Activated T-cell treated with anti-CD3 and anti-CD28 coated beads for 1 hour (primary cell): ENCODE measurements around the gene CERT1.
A peak's percentile ranks its signal among the peaks of the same experiment; 100 is the strongest.
"Not testable (repeated sequence)": the region's sequence is repeated elsewhere in the genome, so short reads cannot be mapped to it uniquely, and the experiment has no call there.

Experiments
- DNase-seq: peaks from one replicate; pipeline ENCODE4 v3.0.0-alpha.2; 2020; ENCODE audit warnings: low read depth

CERT1 gene

GRCh38 chr5:75511435-75512382 lies at the start of gene CERT1, which contains the start of gene POLK:
TSS of gene CERT1 (minus strand) at chr5:75511629. CDS start at chr5:75511207, 422 bp downstream.
TSS of gene POLK (plus strand) at chr5:75511891.
- DNase-seq = peak; percentile 83

- DNase-seq = not testable (repeated sequence)
Measured at GRCh38 chr5:75560655-75561054, 49.2 kb upstream of the CERT1 start.

- DNase-seq = no peak
Measured at GRCh38 chr5:75558981-75559632, 47.7 kb upstream of the CERT1 start.

- no peak for DNase-seq
Measured at GRCh38 chr5:75558221-75558620, 46.8 kb upstream of the CERT1 start.

- DNase-seq = no peak
Measured at GRCh38 chr5:75553358-75553757, 41.9 kb upstream of the CERT1 start.

GRCh38 chr5:75552764-75553163 lies 41.3 kb upstream of the CERT1 start:
- DNase-seq = no peak

GRCh38 chr5:75551471-75551870 lies 40.0 kb upstream of the CERT1 start:
- no peak for DNase-seq

- DNase-seq = no peak
Measured at GRCh38 chr5:75550597-75550996, 39.2 kb upstream of the CERT1 start.

GRCh38 chr5:75547812-75548211 lies 36.4 kb upstream of the CERT1 start:
- no peak for DNase-seq

GRCh38 chr5:75546830-75547229 lies 35.4 kb upstream of the CERT1 start:
- DNase-seq = no peak

GRCh38 chr5:75545131-75545530 lies 33.7 kb upstream of the CERT1 start:
- DNase-seq = no peak

GRCh38 chr5:75538211-75538610 lies 26.8 kb upstream of the CERT1 start:
- DNase-seq = no peak

GRCh38 chr5:75536694-75537360 lies 25.4 kb upstream of the CERT1 start:
- DNase-seq = no peak

- no peak for DNase-seq
Measured at GRCh38 chr5:75536147-75536546, 24.7 kb upstream of the CERT1 start.

- no peak for DNase-seq
Measured at GRCh38 chr5:75534734-75535133, 23.3 kb upstream of the CERT1 start.

- DNase-seq = not testable (repeated sequence)
Measured at GRCh38 chr5:75533716-75534115, 22.3 kb upstream of the CERT1 start.

- no peak for DNase-seq
Measured at GRCh38 chr5:75532190-75532589, 20.8 kb upstream of the CERT1 start.

- no peak for DNase-seq
Measured at GRCh38 chr5:75529185-75529584, 17.8 kb upstream of the CERT1 start.

GRCh38 chr5:75526070-75526469 lies 14.6 kb upstream of the CERT1 start:
- DNase-seq = no peak

- DNase-seq = no peak
Measured at GRCh38 chr5:75525344-75525743, 13.9 kb upstream of the CERT1 start.

GRCh38 chr5:75524591-75524990 lies 13.2 kb upstream of the CERT1 start:
- no peak for DNase-seq

- no peak for DNase-seq
Measured at GRCh38 chr5:75524071-75524470, 12.6 kb upstream of the CERT1 start.

- DNase-seq = no peak
Measured at GRCh38 chr5:75523275-75523674, 11.8 kb upstream of the CERT1 start.
